Ascending aorta (tissue), 2 donors: ENCODE results near the gene SUPT4H1. TPM values are rescaled to one million over a fixed set of nuclear protein-coding genes. Genes with fewer than 3 reads are reported as not detected.
A peak's percentile ranks its signal among the peaks of the same experiment; 100 is the strongest.

Source experiments
- DNase-seq, 2 donors: peaks; one replicate each; pipeline ENCODE4 v3.0.0-alpha.2; 2019; ENCODE audit warnings: low spot score in 2 of 2
- H3K27ac ChIP-seq, 2 donors: fragments of 200-600 bp; sonication (generic); one replicate each; pipeline ENCODE4 v1.5.1; 2016 to 2017; ENCODE audit warnings: mild to moderate bottlenecking in 1 of 2
- H3K27me3 ChIP-seq: fragments of 200-600 bp; sonication (generic); one replicate; pipeline ENCODE4 v1.5.1; 2017
- H3K36me3 ChIP-seq, 2 donors: fragments of 200-600 bp; sonication (generic); one replicate each; pipeline ENCODE4 v1.5.1; 2016
- H3K4me1 ChIP-seq, 2 donors: fragments of 200-600 bp; sonication (generic); one replicate each; pipeline ENCODE4 v1.5.1; 2016 to 2017; ENCODE audit warnings: mild to moderate bottlenecking in 1 of 2
- H3K4me3 ChIP-seq, 2 donors: fragments of 200-600 bp; sonication (generic); one replicate each; pipeline ENCODE4 v1.5.1; 2016 to 2017; ENCODE audit warnings: mild to moderate bottlenecking in 1 of 2
- H3K9me3 ChIP-seq, 2 donors: fragments of 200-600 bp; sonication (generic); one replicate each; pipeline ENCODE4 v1.5.1; 2016
- intact Hi-C: fragments of 100-400 bp; cut with DNase I; formaldehyde crosslinking; loops from one replicate; pipeline ENCODE4 v1.15.1; 2023
- total RNA-seq: library from RNA; depleted of rRNA; stranded (reverse); fragments of >200 nt; gene quantifications from one replicate; pipeline ENCODE4 v1.1.0, GENCODE V29; 2016
- TF ChIP-seq, protein P1 (sequence below), 3 experiments: fragments of 200-600 bp in 2 of 3; fragments of 450-650 bp in 1 of 3; sonication (generic) in 2 of 3; IDR thresholded peaks; one replicate each; pipeline ENCODE4 v1.5.1; 2016 to 2019; ENCODE audit warnings: antibody characterized with exemption in 3 of 3, mild to moderate bottlenecking in 1 of 3, moderate library complexity in 1 of 3

The SUPT4H1 gene
- total RNA-seq, 1 donor from 2014 or later = 18.0 TPM

DNA sequence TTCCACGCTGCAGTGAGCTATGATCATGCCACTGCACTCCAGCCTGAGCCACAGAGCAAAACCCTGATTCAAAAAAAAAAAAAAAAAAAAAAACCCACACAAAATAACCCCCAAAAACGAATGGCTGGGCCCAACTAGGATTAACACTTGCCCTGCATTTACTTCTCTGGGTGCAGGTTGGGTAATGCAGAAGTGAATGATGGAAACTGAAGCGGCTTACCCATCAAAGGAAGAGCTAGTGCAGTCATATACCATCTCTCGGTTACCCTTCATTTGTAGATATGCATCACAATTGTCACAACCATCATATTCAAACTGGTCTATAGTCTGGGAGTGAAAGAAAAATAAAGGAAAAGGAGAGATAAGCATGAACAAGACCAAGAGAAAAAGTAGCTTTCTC lies 819 bp downstream of the SUPT4H1 start:
- intact Hi-C loops = loop anchor here (5.0 to 10.0 kb wide), 2 partner anchors 499 to 754 kb away; partner anchors contain the start of genes MRPS23 and TRIM37
- H3K9me3 ChIP-seq = no peaks in the 10 kb centered on the region
- H3K27me3 ChIP-seq = no peaks in the 10 kb centered on the region
- TF ChIP-seq, protein P1, sequence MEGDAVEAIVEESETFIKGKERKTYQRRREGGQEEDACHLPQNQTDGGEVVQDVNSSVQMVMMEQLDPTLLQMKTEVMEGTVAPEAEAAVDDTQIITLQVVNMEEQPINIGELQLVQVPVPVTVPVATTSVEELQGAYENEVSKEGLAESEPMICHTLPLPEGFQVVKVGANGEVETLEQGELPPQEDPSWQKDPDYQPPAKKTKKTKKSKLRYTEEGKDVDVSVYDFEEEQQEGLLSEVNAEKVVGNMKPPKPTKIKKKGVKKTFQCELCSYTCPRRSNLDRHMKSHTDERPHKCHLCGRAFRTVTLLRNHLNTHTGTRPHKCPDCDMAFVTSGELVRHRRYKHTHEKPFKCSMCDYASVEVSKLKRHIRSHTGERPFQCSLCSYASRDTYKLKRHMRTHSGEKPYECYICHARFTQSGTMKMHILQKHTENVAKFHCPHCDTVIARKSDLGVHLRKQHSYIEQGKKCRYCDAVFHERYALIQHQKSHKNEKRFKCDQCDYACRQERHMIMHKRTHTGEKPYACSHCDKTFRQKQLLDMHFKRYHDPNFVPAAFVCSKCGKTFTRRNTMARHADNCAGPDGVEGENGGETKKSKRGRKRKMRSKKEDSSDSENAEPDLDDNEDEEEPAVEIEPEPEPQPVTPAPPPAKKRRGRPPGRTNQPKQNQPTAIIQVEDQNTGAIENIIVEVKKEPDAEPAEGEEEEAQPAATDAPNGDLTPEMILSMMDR (IDR thresholded peaks at IDR 0.05) = no peak
- peaks cover 2 to 3% of the 10 kb centered on the region in 2 donors for H3K4me1 ChIP-seq
- peak overlapping the region; percentile 74 to 81 for H3K4me3 ChIP-seq
- H3K27ac ChIP-seq = no peak overlapping the region
- DNase-seq = no peak
- peaks cover 40 to 45% of the 10 kb centered on the region in 2 donors for H3K36me3 ChIP-seq

DNA sequence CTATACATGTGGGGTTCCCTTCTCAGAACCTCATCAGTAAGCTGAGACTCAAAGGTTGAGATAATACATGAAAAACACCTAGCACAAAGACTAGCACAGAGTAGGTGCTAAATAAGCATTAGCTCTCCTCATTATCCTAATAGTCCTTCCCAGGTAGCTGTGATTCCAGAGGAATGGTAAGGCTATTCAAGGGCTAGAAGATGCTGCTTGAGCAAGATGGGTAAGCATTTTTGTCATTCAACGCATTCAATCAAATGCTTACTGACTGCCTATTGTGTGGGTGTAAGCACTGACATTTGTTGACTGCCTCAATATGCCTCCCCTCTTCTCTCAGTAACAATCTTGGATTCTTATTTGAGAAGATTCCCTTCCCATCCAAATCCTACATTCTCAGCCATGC lies 4.0 kb downstream of the SUPT4H1 start:
- Histone ChIP-seq H3K9me3 (no peaks in the 10 kb centered on the region), H3K4me1 (peaks cover 2 to 3% of the 10 kb centered on the region in 2 donors), H3K27me3 (no peaks in the 10 kb centered on the region), H3K36me3 (peaks cover 58 to 70% of the 10 kb centered on the region in 2 donors), H3K4me3 (no peak overlapping the region), H3K27ac (no peak overlapping the region)
- intact Hi-C loops = no loop called here
- TF ChIP-seq, protein P1 (IDR thresholded peaks at IDR 0.05) = no peak
- no peak for DNase-seq

DNA sequence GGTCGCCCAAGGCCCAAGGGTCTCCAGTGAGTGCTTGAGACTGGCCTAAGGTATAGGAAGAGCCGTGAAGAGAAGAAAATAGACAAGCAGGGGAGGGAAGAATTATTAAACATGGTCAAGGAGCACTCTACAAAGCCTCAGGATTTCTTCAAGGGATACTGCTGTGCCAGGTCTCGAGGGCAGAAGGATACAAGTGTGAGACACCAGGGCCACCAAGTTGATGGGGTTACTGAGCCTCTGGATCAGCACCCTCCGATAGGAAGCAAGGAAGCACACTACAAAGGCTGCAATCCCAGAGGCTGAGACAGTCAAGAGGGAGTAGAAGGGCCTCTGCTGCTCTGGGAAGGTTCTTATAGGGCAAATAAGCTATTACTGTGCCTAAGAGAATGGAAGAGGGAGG lies 6.5 kb downstream of the SUPT4H1 start:
- H3K4me1 ChIP-seq = no peaks in the 10 kb centered on the region
- intact Hi-C loops = no loop called here

DNA sequence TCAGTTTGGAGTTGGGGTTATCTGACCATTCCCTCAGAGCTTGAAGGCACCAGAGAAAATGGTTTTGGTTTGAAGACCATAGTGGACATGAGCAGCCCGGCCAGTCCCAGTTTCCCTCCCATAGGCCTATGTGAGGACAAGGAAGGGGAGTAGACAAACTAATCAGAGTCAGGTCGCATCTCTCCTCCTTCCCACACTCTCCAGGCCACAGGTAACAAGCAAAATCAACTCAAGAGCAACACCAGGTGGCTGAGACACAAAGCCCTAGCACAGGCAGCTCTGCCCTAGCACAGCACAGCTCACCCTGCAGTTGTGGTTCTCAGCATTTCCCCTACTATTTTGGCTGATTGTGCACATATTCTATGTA lies 7.2 kb downstream of the SUPT4H1 start:
- TF ChIP-seq, protein P1 (IDR thresholded peaks at IDR 0.05) = no peak
- DNase-seq = no peak
- no peak overlapping the region for H3K27ac ChIP-seq
- intact Hi-C loops = no loop called here
- no peaks in the 10 kb centered on the region for H3K9me3 ChIP-seq
- peaks cover 52 to 61% of the 10 kb centered on the region in 2 donors for H3K36me3 ChIP-seq
- H3K4me1 ChIP-seq = no peaks in the 10 kb centered on the region
- no peak overlapping the region for H3K4me3 ChIP-seq
- H3K27me3 ChIP-seq = no peaks in the 10 kb centered on the region

More for the DNA sequence above, 6.5 kb downstream of the SUPT4H1 start:
- Histone ChIP-seq H3K4me3 (no peak overlapping the region), H3K27me3 (no peaks in the 10 kb centered on the region), H3K36me3 (peaks cover 58 to 68% of the 10 kb centered on the region in 2 donors), H3K9me3 (no peaks in the 10 kb centered on the region), H3K27ac (no peak overlapping the region)
- TF ChIP-seq, protein P1 (IDR thresholded peaks at IDR 0.05) = no peak
- DNase-seq = no peak

DNA sequence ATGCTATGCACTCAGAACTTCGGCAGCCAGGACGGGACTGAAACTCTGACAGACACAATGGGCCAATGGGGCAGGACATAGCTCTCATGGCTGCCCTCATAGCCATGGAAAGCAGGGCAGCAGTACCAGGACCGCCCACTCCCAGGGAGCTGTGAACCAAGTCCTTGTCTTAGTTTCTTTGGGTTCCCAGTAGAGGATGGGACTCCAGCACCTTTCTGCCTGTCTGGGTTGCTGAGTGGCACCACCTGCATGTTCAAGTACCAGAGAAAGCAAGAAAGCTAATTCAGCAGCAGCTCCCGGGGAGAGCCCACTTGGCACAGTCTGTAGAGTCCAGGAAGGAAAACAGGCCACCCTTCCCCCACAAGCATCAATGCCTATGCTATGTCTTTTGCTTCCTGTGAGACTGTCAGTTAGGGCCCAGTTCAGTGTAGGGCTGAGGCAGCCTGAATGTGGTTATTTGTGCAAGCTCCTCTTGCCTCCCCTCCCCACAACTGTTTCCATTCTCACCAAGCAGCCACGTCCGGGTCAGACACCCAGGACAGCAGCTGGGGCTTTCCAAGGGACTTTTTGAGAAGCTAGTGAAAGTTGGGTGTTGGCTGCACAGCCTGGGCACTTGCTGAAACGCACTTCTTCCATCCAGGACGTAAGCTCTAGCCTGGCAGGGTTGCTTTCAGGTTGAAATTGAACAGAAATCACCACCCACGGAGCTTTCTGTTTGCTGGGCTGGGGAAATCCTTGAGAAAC lies 7.8 kb downstream of the SUPT4H1 start:
- Histone ChIP-seq H3K27ac (no peak overlapping the region), H3K36me3 (peaks cover 46 to 55% of the 10 kb centered on the region in 2 donors), H3K4me1 (no peaks in the 10 kb centered on the region), H3K27me3 (no peaks in the 10 kb centered on the region), H3K9me3 (no peaks in the 10 kb centered on the region), H3K4me3 (no peak overlapping the region)
- intact Hi-C loops = no loop called here
- TF ChIP-seq, protein P1 (IDR thresholded peaks at IDR 0.05) = no peak
- DNase-seq = no peak
